HL-60 (cell line): ENCODE data around the gene MLLT1.

Source experiments
- POLR2AphosphoS5 ChIP-seq: IDR thresholded peaks from 2 replicates; pipeline ENCODE4 v1.6.1; 2012; ENCODE audit warnings: low read depth
- TF ChIP-seq, protein P1 (sequence below): IDR thresholded peaks from one replicate; pipeline ENCODE4 v1.5.1; 2011; ENCODE audit warnings: low read length, control low read depth, inconsistent platforms; ENCODE audit not compliant: insufficient read depth

DNA sequence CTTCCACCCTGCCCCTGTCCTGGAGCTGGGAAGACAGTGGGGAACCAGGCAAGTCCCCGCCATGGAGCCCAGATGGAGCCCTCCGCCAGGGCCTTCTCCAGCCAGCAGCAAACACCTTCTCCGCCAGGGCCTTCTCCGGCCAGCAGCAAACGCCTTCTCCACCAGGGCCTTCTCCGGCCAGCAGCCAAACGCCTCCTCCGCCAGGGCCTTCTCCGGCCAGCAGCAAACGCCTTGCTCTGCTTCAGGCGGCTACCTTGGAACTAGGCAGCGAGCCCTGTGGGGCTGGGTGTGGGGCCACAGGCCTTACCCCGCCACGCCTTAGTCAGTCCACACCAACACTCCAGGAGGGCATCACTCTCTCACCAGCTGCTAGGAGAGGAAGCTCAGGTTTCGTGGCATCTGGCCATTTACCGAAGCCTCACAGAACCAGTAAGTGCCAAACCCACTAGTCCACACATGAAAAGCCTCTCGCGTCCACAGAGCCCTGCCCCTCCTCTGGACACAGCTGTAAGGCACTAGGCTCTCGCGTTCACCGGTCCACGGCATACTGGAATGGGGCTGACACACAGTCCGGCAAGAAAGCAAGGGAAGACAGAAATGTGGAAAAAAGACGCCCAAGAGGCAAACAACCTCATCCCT, 41.0 kb downstream of the MLLT1 start:
- no peak for TF ChIP-seq POLR2AphosphoS5
- TF ChIP-seq, protein P1, sequence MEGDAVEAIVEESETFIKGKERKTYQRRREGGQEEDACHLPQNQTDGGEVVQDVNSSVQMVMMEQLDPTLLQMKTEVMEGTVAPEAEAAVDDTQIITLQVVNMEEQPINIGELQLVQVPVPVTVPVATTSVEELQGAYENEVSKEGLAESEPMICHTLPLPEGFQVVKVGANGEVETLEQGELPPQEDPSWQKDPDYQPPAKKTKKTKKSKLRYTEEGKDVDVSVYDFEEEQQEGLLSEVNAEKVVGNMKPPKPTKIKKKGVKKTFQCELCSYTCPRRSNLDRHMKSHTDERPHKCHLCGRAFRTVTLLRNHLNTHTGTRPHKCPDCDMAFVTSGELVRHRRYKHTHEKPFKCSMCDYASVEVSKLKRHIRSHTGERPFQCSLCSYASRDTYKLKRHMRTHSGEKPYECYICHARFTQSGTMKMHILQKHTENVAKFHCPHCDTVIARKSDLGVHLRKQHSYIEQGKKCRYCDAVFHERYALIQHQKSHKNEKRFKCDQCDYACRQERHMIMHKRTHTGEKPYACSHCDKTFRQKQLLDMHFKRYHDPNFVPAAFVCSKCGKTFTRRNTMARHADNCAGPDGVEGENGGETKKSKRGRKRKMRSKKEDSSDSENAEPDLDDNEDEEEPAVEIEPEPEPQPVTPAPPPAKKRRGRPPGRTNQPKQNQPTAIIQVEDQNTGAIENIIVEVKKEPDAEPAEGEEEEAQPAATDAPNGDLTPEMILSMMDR: no peak
